HG02884 (cell line): Measurements from ENCODE around the gene GBX1.

Experiments used
- ATAC-seq: cut with Tn5 transposase; IDR thresholded peaks from one replicate; pipeline ENCODE4 v1.9.1; 2021; ENCODE audit warnings: mild to moderate bottlenecking, moderate library complexity; ENCODE audit not compliant: unreplicated experiment

Gene GBX1

DNA sequence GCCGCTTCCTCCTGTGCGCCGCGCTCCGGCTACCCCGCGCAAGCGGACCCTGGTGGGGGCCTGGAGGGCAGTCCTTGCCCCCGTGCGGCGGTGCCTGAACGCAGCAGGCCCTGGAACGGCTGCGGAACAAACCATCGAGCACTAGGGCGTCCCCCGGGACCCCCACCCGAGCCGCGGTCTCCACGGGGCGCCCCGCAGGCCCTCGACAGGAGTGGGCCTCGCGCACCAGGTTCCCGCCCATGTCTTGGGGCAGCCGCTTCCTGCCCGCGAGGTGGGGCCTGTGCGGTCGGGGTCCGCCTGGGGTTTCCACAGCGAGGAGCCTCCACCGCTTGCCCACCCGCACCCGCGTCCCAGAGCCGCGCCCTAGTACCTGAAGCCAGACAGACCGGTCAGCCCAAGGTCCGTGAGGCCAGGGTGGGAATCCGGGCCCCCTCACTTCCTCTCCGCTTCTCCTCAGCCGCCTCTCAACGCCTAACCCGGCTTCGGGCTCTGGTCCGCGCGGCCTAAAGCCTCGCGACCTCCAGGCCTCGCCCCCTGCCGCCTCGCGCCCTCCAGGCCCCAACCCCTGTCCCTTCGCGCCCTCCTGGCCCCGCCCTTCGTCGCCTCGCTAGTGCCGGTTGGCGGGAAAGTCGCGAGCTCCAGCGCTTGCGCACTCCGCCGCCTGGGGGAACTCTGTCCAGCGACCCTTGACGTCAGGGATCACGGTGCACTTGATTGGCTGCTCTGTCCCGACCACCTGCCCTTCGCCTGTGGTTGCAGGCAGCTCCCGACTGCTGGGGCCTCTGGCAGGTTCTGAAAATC is 7.0 kb upstream of the GBX1 start:
- no peak for ATAC-seq

DNA sequence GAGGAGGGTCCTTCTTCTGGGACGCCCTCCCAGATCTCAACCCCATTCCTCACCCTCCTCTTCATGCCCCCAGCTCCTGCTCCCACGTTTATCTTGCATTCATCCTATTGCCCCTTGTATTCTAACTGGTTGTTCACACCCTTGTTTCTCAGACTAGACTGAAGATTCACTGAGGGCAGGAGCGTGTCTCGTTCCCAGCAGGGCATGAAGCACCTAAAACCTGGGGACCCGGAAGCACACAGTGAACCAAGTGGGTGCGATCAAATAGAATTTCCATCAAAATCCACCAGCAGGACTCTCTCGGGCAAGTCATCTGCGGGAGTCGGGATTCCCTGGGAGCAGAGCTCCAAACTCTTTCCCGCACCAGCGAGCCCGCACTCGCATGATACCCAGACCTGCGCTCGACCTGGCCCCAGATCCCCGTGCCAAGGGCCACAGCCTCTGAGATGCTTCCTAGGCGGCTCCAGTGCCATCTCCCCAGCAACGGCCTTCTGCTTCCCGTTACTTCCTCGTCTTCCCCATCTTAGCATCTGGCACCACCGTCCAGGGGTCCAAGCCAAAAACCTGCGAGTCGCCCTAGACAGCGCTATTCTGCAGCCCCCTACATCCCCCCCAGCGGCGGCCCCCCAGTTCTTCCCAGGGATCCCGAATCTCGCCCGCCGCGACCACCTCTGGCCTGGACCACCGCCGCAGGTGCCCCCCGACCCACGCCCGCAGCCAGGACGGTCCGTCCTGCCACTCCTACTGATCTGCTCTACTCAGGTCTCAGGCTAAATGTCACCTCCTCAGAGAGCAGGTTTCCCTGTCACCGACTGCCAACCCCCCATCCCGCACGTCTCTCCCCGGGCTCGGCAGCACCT is 6.1 kb upstream of the GBX1 start:
- no peak for ATAC-seq

DNA sequence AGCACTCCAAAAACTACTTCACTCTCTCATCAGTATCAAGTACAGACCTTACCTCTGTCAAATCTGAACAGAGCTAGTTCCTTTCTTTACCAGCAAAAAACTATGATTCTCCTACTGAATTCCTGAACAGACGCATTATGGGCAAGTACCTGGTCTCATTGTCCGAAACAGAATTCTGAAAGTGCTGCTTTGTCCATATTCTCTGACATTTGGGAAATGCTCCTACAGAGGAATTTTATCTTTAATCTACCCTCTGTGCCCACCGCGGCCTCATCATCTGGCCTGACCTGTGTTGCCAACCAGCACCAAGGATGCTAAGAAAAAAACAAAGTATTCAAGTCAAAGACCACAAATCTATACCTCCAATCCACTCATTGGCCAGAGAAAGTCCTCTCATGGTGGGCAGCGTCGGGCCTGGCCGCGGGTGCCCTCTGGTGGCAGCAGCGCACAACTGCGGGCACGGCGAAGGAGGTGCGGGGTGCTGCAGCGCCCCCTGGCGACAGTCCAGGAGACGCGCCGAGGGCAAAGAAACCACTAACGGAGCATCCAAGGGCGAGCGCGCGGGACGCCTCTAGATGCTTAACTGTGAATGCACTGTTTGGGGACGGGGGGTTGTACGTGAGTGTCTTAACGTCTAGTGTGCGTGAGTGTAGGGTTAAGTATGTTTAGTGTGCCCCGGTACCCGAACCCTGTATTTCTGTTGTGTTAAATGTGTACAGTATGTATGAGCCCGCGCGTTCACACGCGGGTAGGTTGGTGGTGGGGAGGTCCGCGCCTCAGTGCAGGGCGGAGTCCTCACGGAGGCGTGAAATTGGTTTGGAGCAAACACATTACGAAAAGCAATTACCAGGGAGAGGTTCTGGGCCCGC is 5.0 kb upstream of the GBX1 start:
- ATAC-seq = peak; percentile 77

DNA sequence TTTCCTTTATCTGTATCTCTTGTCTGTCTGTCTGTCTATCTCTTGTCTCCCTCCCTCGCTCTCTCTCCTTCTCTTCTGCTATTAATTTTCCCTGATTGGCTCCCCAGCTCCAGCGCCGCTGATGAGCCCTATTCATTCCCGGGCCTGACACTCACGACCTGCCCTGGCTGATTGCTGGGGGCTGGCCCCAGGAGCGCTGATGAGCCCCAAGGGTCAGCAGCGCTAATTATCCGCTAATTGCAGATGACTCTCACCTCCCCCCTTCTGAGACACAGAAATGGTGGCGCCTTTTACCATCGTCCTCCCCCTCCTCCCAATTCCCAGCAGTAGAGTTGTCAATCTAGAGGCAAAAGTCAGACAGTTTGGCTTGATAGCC is 1.3 kb upstream of the GBX1 start:
- ATAC-seq = no peak

DNA sequence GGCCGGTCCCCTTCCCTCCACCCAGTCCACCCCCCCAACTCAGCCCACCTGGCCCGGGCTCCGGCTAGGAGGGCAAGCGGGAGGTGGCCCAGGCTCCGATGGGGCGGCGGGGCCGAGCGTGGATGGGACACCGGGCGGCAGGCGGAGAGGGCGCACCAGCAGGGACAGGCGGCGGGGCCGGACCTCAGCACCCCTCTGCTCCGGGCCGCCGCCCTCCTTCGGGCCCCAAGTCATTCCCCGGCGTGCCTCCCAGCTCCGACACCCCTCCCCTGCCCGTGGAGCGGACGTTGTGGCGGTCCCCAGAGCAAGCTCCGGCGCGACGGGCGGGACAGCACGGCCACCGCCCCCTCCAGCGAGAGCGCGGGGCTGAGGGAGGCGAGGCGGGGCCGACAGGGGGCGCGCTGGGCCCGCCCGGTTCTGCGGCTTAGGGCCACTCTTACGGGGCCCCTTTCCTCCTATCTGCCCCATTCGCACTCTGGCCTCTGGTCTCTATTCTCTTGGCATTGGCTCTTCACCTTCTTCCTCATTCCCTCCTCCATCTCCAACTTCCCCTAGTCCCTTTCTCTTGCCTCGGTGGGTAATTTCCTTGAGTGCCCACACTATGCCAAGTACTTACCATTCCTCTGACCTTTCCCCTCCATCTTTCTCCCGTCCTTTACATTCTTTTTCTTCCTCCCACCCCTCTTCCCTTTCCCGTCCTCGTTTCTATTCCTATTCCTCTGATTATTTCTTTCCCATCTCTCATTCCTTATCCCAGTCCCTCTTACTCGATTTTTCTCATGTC is 701 bp upstream of the GBX1 start:
- no peak for ATAC-seq

DNA sequence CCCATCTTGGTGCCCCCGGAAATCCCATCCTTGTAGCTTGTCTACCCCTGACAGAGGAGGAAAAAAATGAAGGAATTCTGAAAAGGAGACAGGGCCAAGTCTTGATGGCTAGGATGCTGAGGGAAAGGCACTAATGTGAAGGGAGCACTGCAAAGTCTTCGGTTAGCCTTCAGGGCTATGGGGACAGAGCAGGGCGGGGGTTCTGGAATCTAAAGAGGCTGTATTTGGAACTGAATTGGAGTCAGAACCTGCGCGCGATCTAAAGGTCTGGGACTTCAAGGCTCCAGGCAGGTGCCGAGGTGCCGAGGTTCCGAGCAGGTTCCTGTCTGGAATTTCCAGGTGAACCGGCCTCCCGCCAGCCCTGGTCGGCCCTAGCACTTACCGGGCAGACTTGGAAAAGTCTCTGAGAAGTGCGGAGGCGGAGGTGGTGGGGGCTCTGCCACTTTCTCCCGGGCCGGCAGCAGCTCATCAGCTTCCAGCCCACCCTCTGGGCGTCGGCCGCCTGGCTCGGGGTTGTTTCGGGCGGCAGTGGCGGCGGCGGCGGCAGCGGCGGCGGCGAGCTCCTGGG is 781 bp downstream of the GBX1 start:
- no peak for ATAC-seq

DNA sequence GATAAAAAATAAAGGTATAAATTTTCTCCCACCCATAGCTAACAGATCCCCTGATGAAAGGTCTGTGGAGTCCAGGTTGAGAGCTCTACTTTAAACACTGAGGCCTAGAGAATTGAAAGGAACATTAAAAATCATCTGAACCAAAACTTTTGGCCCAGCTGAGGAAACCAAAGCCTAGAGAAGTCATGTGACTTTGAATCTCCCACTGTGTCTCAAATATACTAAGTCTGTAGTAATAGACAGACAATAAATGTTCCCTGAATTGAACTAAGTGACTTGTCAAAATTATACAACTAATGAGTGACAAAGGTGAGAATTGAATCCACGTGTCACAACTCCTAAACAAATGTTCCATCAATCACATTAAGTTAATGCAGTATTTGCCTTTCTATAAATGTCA is 5.7 kb downstream of the GBX1 start:
- no peak for ATAC-seq

DNA sequence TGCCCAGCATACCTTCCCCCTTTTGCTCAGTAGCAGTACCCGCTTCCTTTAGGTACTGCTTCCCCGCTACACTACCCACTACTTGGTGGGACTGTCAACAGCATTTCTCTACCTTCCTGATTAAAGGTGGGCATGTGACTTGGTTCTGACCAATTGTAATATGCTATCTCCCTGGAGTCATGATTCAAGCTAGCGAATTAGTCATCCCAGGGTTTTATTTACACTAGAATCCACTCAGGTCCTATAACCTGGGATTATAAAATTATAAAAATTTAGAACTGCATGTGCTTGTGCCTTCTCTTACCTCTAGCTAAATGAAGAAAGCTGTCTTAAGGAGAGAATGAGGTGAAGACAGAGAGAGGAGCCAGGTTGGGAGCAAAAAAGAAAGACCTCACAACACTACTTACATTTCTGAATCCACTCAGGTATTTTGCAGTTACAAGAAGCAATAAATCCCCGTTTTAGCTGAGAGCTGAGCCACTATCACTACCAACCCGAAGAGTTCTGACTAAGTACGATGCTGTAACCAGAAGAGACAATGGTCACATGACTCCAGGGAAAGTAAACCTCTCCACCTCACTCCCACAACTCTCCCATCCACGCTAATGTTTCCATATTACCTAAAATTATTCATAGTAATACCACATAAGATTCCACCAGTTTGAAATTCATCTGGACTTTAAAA is 9.7 kb downstream of the GBX1 start:
- no peak for ATAC-seq

DNA sequence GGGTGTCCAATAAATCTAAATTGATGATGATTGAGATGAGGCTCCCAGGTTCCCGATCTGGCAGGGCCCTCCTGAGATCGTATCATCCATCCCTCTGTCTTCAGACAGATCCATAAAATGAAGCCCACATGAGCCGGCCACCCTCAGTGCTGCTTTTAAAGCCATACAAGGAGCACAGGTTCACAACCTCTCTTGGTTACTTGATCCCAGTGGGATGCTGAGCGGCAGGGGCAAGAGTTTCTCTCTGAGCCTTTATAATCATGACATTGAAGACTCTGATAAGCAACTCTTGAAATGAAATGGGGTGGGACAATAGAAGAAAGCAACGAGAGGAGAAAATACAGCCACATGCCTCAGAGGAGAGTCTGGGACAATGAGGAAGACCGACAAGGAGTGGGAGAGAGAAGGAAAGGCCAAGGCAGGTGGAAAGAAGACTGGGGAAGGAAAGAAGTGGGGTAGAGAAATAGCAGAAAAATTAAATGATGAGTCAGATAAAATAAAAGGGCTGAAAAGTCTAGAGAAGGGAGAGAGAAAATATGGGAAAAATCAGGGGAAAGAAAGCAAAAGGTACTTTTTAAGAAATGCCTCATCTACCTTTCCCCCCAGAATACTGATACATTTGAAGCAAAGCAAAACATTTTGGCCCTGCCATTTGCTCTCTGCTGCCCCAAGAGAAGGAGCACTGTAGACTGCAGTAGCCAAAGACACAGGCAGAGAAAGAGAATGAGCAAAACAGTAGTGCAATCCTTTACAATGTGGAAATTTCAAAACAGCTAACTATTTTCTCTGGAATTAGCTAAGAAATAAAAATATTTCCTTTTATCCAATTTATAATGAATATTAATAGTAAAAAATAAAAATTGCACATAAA is 14.6 kb downstream of the GBX1 start:
- ATAC-seq = no peak

DNA sequence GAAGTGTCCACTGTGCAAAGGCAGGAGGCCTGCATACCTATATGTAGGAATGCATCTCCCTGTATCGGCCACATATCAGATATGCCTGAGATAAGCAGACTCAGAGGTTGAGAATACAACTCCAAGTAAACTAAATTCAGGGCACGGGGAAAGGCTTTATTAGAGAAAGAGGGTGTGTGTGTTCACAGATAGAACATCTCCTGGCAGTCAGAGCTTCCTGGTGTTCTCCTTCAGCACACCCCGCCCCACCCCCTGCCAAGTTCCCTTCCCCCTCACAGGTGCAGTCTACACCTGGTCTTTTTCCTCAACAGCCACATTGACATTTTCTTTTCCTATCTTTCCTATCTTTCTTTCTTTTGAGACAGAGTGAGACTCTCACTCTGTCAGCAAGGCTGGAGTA is 17.1 kb downstream of the GBX1 start:
- ATAC-seq = no peak

DNA sequence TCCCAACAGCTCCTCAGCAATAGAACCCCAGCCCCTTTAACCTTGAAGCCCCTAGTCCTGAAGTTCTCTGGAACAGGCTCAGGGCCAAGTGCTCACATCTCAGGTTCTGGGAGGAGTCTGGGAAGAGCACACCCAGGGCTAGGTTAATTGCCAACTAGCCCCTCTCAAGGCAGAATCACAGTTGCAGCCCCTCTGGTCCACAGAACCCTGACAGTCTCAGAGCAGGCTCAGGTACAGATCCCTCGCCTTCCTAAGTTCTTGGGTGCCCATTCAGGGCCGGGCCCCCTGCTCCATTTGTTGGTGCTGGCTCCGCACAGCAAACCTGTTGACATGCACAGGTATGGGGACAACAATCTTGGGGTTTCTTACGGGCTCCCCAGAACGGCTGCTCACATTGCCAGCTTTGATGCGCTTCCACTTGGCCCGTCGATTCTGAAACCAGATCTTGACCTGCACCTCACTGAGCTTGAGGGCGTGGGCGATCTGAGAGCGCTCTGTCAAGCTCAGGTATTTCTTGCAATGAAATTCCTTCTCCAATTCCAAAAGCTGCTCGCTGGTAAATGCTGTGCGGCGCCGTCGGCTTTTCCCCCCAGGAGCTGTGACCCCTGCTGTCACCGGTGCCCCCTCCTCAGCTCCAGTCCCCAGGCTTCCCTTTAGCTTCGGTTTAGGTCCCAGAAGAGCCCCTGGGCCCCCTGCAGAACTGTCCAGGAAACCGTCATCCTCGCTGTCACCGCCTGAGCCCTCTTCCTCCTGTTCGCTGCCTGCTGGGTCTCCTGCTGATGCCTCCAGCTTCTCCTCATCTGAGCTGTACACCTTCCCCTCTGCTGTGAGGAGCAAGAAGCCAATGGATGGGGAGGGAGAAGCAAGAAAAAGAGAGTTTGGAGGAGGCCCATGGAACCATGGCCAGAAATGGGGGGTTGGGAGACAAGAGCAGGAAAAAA is 18.9 kb downstream of the GBX1 start:
- ATAC-seq = no peak

DNA sequence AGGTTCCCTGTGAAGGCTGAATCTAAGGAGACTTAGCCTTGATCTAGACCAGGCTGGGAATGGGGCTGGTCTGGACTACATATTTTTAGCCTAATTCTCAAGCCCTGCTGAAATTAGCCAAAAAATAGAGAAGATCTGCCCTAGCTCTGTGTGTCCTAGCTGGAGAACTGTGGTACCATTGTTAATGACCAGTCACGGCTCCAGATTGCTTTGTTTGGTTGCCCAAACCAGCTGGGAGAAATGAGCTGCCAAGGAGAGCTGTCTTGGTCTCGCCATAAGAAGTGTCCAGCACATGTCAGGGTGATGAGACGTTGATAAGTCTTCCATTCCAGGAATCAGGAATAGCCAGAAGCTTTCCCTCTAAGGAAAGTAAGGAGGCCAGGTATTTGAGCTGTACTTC is 20.7 kb downstream of the GBX1 start:
- no peak for ATAC-seq

DNA sequence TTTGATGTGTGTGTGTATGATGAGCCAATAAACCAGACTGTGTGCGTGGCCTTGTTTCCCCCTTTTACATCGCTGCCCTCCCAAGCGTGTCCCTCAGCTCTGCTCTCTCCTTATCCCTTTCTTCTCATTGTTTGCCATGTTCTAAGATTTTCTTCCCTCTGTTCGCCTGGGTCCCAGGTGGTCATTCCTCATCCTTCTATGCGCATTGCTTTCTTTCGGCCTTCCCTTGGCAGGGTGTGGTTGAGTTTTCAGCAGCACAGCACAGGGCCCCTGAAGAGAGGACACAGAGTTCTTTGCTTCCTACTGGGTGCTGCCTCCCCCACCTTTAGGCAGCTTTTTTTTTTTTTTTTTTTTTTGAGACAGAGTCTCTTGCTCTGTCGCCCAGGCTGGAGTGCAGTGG is 23.1 kb downstream of the GBX1 start:
- no peak for ATAC-seq

DNA sequence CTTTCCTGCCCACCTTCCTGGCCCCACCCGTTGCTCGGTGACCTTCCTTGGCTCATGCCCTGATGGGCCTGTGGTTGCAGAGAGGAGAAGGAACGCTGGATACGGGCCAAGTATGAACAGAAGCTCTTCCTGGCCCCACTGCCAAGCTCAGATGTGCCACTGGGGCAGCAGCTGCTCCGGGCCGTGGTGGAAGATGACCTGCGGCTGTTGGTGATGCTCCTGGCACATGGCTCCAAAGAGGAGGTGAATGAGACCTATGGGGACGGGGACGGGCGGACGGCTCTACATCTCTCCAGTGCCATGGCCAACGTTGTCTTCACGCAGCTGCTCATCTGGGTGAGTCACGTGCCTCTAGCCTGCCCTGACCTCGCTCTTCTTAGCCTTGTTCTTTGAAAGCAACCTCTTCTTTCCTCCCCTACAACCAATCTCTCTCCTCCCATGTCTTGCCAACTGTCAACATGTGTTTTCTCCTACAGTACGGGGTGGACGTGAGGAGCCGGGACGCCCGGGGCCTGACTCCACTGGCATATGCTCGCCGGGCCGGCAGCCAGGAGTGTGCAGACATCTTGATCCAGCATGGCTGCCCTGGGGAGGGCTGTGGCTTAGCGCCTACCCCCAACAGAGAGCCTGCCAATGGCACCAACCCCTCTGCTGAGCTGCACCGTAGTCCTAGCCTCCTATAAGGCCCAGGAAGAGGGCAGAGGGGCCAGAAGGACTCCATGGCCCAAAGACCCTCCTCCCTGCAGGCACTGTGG is 24.1 kb downstream of the GBX1 start:
- no peak for ATAC-seq

DNA sequence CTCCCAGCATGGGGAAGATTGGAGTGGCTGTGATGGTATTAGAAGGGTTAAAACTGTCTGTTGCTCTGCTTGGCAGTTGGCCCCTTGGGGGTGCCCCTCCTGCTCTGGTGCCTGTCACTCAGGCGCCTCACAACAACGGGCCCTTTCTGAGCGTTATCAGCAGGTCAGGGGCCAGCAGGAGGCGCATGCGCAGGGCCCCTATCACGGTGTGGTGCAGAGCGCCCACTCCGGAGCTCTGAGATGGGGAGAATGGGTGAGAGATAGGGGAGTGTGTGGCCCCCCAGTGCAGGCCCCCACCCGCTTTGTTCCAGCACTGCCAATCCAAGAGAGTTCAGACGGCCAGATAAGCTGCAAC is 24.8 kb downstream of the GBX1 start:
- ATAC-seq = no peak

DNA sequence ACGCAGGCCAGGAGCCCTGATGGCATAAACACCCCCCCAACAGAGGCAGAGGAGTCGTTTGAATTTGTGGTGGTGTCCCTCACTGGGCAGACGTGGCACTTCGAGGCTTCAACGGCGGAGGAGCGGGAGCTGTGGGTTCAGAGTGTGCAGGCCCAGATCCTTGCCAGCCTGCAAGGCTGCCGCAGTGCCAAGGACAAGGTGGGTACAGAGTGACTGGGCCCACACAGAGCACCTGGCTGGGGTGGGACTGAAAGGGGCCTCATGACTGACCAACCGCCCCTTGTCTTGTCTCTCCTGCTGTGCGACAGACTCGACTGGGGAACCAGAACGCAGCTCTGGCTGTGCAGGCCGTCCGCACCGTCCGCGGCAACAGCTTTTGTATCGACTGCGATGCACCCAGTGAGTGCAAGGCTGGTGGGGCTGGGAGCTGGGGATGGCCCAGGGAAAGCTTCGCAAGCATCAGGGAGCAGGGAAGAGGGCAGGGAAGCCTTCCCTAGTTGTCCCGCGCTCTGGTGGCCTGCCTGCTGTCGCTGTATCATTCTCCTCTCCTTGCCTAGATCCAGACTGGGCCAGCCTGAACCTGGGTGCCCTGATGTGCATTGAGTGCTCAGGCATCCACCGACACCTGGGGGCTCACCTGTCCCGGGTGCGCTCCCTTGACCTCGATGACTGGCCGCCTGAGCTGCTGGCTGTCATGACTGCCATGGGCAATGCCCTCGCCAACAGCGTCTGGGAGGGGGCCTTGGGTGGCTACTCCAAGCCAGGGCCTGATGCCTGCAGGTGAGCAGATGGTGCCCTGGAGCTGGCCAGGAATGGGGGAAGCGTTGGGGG is 25.4 kb downstream of the GBX1 start:
- ATAC-seq = no peak
